H1 (cell line): ENCODE measurements around the gene RBM25. TPM values are rescaled to one million over a fixed set of nuclear protein-coding genes. Genes with fewer than 3 reads are reported as not detected.

Experiments used
- CTCF ChIA-PET: fragments of 300-600 bp; sonication (Branson Sonifier 250); formaldehyde crosslinking; loops from one replicate; lab custom pipeline; 2021; ENCODE audit not compliant: partially characterized antibody; lab: Charles Lee
- POLR2A ChIA-PET: fragments of 300-600 bp; sonication (Branson Sonifier 250); formaldehyde crosslinking; loops from one replicate; lab custom pipeline; 2021; ENCODE audit warnings: inconsistent platforms; ENCODE audit not compliant: partially characterized antibody; lab: Charles Lee
- DNase-seq, 2 experiments: peaks; one replicate each; pipeline versions ENCODE4 v3.0.0 to v3.0.0-alpha.2; 2010 to 2022; ENCODE audit warnings: low spot score in 2 of 2, low read depth in 1 of 2, mixed read lengths in 1 of 2
- FAIRE-seq: peaks from 2 replicates; lab custom pipeline; 2011; peaks lifted over from hg19 to GRCh38; lab: Jason Lieb, UNC
- H2AFZ ChIP-seq: 2 replicates; pipeline ENCODE4 v1.8.1; 2012; ENCODE audit warnings: low read length, inconsistent platforms
- H2AK5ac ChIP-seq: 2 replicates; pipeline ENCODE4 v1.6.1; 2013; ENCODE audit warnings: low read depth, low read length
- H2BK120ac ChIP-seq: replicated peaks from 2 replicates; pipeline ENCODE3; 2013; ENCODE audit warnings: low read depth, low read length, inconsistent platforms
- H2BK12ac ChIP-seq: 2 replicates; pipeline ENCODE4 v1.6.1; 2013; ENCODE audit warnings: low read depth, low read length
- H2BK15ac ChIP-seq: 2 replicates; pipeline ENCODE4 v1.6.1; 2013; ENCODE audit warnings: low read length
- H2BK20ac ChIP-seq: 2 replicates; pipeline ENCODE4 v1.6.1; 2013; ENCODE audit warnings: low read length
- H2BK5ac ChIP-seq: 2 replicates; pipeline ENCODE4 v1.6.1; 2013; ENCODE audit warnings: low read depth, low read length
- H3K14ac ChIP-seq: 2 replicates; pipeline ENCODE4 v1.6.1; 2013; ENCODE audit warnings: inconsistent platforms; ENCODE audit not compliant: insufficient read length
- H3K18ac ChIP-seq: 2 replicates; pipeline ENCODE4 v1.6.1; 2013; ENCODE audit warnings: low read length; ENCODE audit errors: extremely low read depth
- H3K23ac ChIP-seq: 2 replicates; pipeline ENCODE4 v1.6.1; 2013; ENCODE audit warnings: inconsistent platforms; ENCODE audit not compliant: insufficient read length
- H3K23me2 ChIP-seq: 2 replicates; pipeline ENCODE4 v1.6.1; 2013; ENCODE audit warnings: low read depth, low read length
- H3K27ac ChIP-seq: 2 replicates; pipeline ENCODE4 v1.6.1; 2011; ENCODE audit warnings: low read depth, low read length, inconsistent platforms
- H3K27me3 ChIP-seq, 4 experiments: replicated peaks in 1 of 4; 1 replicate in 1 of 4; 2 replicates in 3 of 4; pipeline versions ENCODE4 v1.6.1 to v1.8.1; 2011 to 2013; ENCODE audit warnings: low read length in 3 of 4, mild to moderate bottlenecking in 3 of 4, inconsistent platforms in 2 of 4, mixed read lengths in 2 of 4, moderate library complexity in 1 of 4; ENCODE audit not compliant: control insufficient read depth in 3 of 4, insufficient read depth in 3 of 4; ENCODE audit errors: extremely low read depth in 1 of 4
- H3K36me3 ChIP-seq, 4 experiments: 2 replicates each; pipeline versions ENCODE4 v1.6.1 to v1.8.1; 2011 to 2013; ENCODE audit warnings: mild to moderate bottlenecking in 4 of 4, low read length in 3 of 4, moderate library complexity in 2 of 4, control low read depth in 1 of 4, inconsistent platforms in 1 of 4; ENCODE audit not compliant: insufficient read depth in 4 of 4, control insufficient read depth in 2 of 4
- H3K4ac ChIP-seq: replicated peaks from 2 replicates; pipeline ENCODE3; 2013; ENCODE audit warnings: low read length, low read depth, mixed read lengths, inconsistent platforms; ENCODE audit not compliant: insufficient read length
- H3K4me1 ChIP-seq, 4 experiments: replicated peaks in 1 of 4; 1 replicate in 1 of 4; 2 replicates in 3 of 4; pipeline versions ENCODE4 v1.6.1 to v1.8.1; 2011 to 2013; ENCODE audit warnings: low read length in 3 of 4, inconsistent platforms in 2 of 4, mixed read lengths in 1 of 4; ENCODE audit not compliant: insufficient read depth in 4 of 4, control insufficient read depth in 3 of 4
- H3K4me2 ChIP-seq, 2 experiments: 2 replicates each; pipeline versions ENCODE4 v1.6.1 to v1.8.1; 2011 to 2013; ENCODE audit warnings: low read depth in 2 of 2, low read length in 2 of 2, control low read depth in 1 of 2, inconsistent platforms in 1 of 2, mild to moderate bottlenecking in 1 of 2; ENCODE audit not compliant: insufficient read depth in 1 of 2
- H3K4me3 ChIP-seq, 4 experiments: fragments of 200-600, 300-600 bp in 1 of 4; sonication (generic), shearing (Covaris generic), sonication (Bioruptor Twin) in 1 of 4; 2 replicates each; pipeline versions ENCODE4 v1.5.1 to v1.8.1; 2011 to 2016; ENCODE audit warnings: low read length in 4 of 4, low read depth in 3 of 4, control low read depth in 2 of 4, inconsistent platforms in 2 of 4, mild to moderate bottlenecking in 2 of 4, mixed read lengths in 1 of 4, moderate library complexity in 1 of 4; ENCODE audit not compliant: insufficient read depth in 2 of 4; ENCODE audit errors: extremely low read depth in 1 of 4
- H3K56ac ChIP-seq: replicated peaks from 2 replicates; pipeline ENCODE3; 2013; ENCODE audit warnings: low read depth, mild to moderate bottlenecking, mixed read lengths, low read length, inconsistent platforms; ENCODE audit not compliant: insufficient read length
- H3K79me1 ChIP-seq: 2 replicates; pipeline ENCODE4 v1.6.1; 2013; ENCODE audit warnings: low read depth, low read length, control low read depth
- H3K79me2 ChIP-seq, 2 experiments: 2 replicates each; pipeline versions ENCODE4 v1.6.1 to v1.8.1; 2012 to 2013; ENCODE audit warnings: low read length in 2 of 2, mild to moderate bottlenecking in 2 of 2, inconsistent platforms in 1 of 2; ENCODE audit not compliant: insufficient read depth in 2 of 2, control insufficient read depth in 1 of 2
- H3K9ac ChIP-seq, 4 experiments: replicated peaks in 1 of 4; 1 replicate in 1 of 4; 2 replicates in 3 of 4; pipeline versions ENCODE4 v1.6.1 to v1.8.1; 2011 to 2013; ENCODE audit warnings: low read depth in 3 of 4, low read length in 3 of 4, control low read depth in 2 of 4, mild to moderate bottlenecking in 2 of 4, moderate library complexity in 2 of 4, inconsistent platforms in 1 of 4; ENCODE audit errors: extremely low read depth in 1 of 4
- H3K9me3 ChIP-seq, 2 experiments: 2 replicates each; pipeline versions ENCODE4 v1.6.1 to v1.8.1; 2012 to 2013; ENCODE audit warnings: mild to moderate bottlenecking in 2 of 2, moderate library complexity in 2 of 2, control low read depth in 1 of 2, inconsistent platforms in 1 of 2, low read depth in 1 of 2, low read length in 1 of 2, mixed read lengths in 1 of 2; ENCODE audit not compliant: insufficient read depth in 2 of 2
- H4K20me1 ChIP-seq, 2 experiments: replicated peaks in 1 of 2; 2 replicates each; pipeline versions ENCODE3 to v1.8.1; 2011 to 2013; ENCODE audit warnings: inconsistent platforms in 2 of 2, low read length in 2 of 2, mild to moderate bottlenecking in 1 of 2; ENCODE audit not compliant: insufficient read depth in 2 of 2, control insufficient read depth in 1 of 2
- H4K5ac ChIP-seq: 2 replicates; pipeline ENCODE4 v1.6.1; 2013; ENCODE audit warnings: low read length, low read depth, mixed read lengths, inconsistent platforms; ENCODE audit not compliant: insufficient read length
- H4K8ac ChIP-seq: 2 replicates; pipeline ENCODE4 v1.8.0; 2013; ENCODE audit warnings: mild to moderate bottlenecking, moderate library complexity, low read length, inconsistent platforms; ENCODE audit not compliant: insufficient read depth; ENCODE audit errors: extremely low read depth
- H4K91ac ChIP-seq: replicated peaks from 2 replicates; pipeline ENCODE3; 2013; ENCODE audit warnings: low read length, mixed read lengths, inconsistent platforms; ENCODE audit not compliant: insufficient read length
- ASH2L ChIP-seq: fragments of 200-600, 300-600 bp; sonication (generic); IDR thresholded peaks from one replicate; pipeline ENCODE4 v1.7.1; 2017; ENCODE audit warnings: low read length
- CREB1 ChIP-seq: IDR thresholded peaks from 2 replicates; pipeline ENCODE4 v1.6.1; 2012; ENCODE audit warnings: inconsistent platforms
- CTCF ChIP-seq, 3 experiments: IDR thresholded peaks; 1 replicate in 2 of 3; 2 replicates in 1 of 3; pipeline versions ENCODE4 v1.5.1 to v1.6.1; 2011; ENCODE audit warnings: low read length in 3 of 3, mild to moderate bottlenecking in 3 of 3, inconsistent platforms in 2 of 3, low read depth in 1 of 3, moderate library complexity in 1 of 3; ENCODE audit not compliant: insufficient read depth in 1 of 3; ENCODE audit errors: control extremely low read depth in 1 of 3
- GTF2F1 ChIP-seq: IDR thresholded peaks from 2 replicates; pipeline ENCODE4 v1.6.1; 2012; ENCODE audit warnings: low read depth, low read length, improper control_type of control experiment, borderline replicate concordance
- KDM1A ChIP-seq: fragments of 200-600, 300-600 bp; sonication (generic); IDR thresholded peaks from 2 replicates; pipeline ENCODE4 v1.7.1; 2016; ENCODE audit warnings: mild to moderate bottlenecking, low read length, borderline replicate concordance
- KDM4A ChIP-seq: IDR thresholded peaks from one replicate; pipeline ENCODE4 v1.7.1; 2012; ENCODE audit warnings: low read depth, mild to moderate bottlenecking, moderate library complexity, low read length, inconsistent platforms; ENCODE audit not compliant: severe bottlenecking
- PHF8 ChIP-seq: fragments of 200-600 bp; sonication (generic); conservative IDR thresholded peaks from 2 replicates; pipeline ENCODE4 v1.7.1; 2012; ENCODE audit warnings: low read depth, mild to moderate bottlenecking, inconsistent platforms, low read length, moderate library complexity
- RXRA ChIP-seq: IDR thresholded peaks from 2 replicates; pipeline ENCODE4 v1.6.1; 2011; ENCODE audit warnings: low read depth, mild to moderate bottlenecking, low read length, moderate library complexity; ENCODE audit not compliant: insufficient read depth
- YY1 ChIP-seq: IDR thresholded peaks from 2 replicates; pipeline ENCODE4 v1.6.1; 2011; ENCODE audit warnings: low read depth, mild to moderate bottlenecking, low read length
- WGBS, 2 experiments: shearing (Covaris generic) in 1 of 2; methylation state at CpG; one replicate each; pipeline versions ENCODE4 v1.1.6 to v1.1.7; 2013 to 2015; ENCODE audit warnings: low lambda C conversion rate in 2 of 2, mixed read lengths in 2 of 2, inconsistent platforms in 1 of 2, low coverage in 1 of 2, missing lambda C conversion rate in 1 of 2; ENCODE audit not compliant: insufficient replicate concordance in 2 of 2, insufficient coverage in 1 of 2, insufficient read length in 1 of 2; ENCODE audit errors: extremely low coverage in 1 of 2, missing lambda C conversion rate in 1 of 2; 5-methylcytosine and 5-hydroxymethylcytosine counted together
- polyA plus RNA-seq, 7 experiments: library from polyadenylated mRNA; depleted of rRNA in 3 of 7; stranded (reverse) in 5 of 7; unstranded in 2 of 7; fragments of >200 nt in 5 of 7; fragments of 200-250 nt in 2 of 7; gene quantifications; 1 replicate in 5 of 7; 2 replicates in 1 of 7; 4 replicates in 1 of 7; pipeline versions ENCODE4 v1.2.1 to v1.2.3, GENCODE V29; 2011 to 2013; ENCODE audit warnings: missing spikeins in 2 of 7, mixed read lengths in 2 of 7
- total RNA-seq: library from RNA; stranded (reverse); fragmentation: NEBNext Ultra II Directional; extraction: Animal tissue kit (Norgen Biotek cat#: 25700); gene quantifications from 2 replicates; pipeline ENCODE4 v1.2.1, GENCODE V29; 2021

The RBM25 gene
- total and polyA plus RNA-seq, 2 of the 8 experiments (the other 6 are each of a cell fraction or from before 2014, with no cell fraction given), result 25.6 to 134 TPM

GRCh38 chr14:73026845-73027542, 31.3 kb upstream of the RBM25 start, which contains the start of gene ZFYVE1:
Gene ZFYVE1 (minus strand): TSS chr14:73027106. CDS start chr14:73024508, 2,598 bp downstream.
- Histone ChIP-seq H3K4me3 (peak within 1 kb of the TSS; percentile 51 to 87 (median 74)), H2AK5ac (no peak within 1 kb of the TSS), H3K27ac (peak within 1 kb of the TSS; percentile 20; the same call in 1 of the 2 replicates), H4K5ac (peak within 1 kb of the TSS; percentile 5), H3K79me1 (no peaks in the 10 kb centered on the region), H2AFZ (peak within 1 kb of the TSS; percentile 82), H2BK12ac (no peak within 1 kb of the TSS), H3K23ac (no peak within 1 kb of the TSS), H4K20me1 (no peaks in the 10 kb centered on the region), H3K9me3 (no peaks in the 10 kb centered on the region), H2BK120ac (no peak within 1 kb of the TSS), H2BK5ac (no peak within 1 kb of the TSS), H4K8ac (no peak within 1 kb of the TSS; the same call in 1 of the 2 replicates), H3K23me2 (no peaks in the 10 kb centered on the region), H3K4ac (no peak within 1 kb of the TSS), H3K14ac (no peak within 1 kb of the TSS), H3K4me1 (no peaks in the 10 kb centered on the region; a peak in 1 of 7 replicates), H3K56ac (no peak within 1 kb of the TSS), H3K4me2 (peak within 1 kb of the TSS; percentile 58 to 68), H4K91ac (no peak within 1 kb of the TSS), H3K79me2 (peaks cover 0 to 8% of the 10 kb centered on the region in 2 experiments; a peak in 3 of 4 replicates), H3K36me3 (peaks cover 0 to 15% (median 6%) of the 10 kb centered on the region in 4 experiments; a peak in 5 of 8 replicates), H3K9ac (peak within 1 kb of the TSS in 3 of 4 experiments; percentile 40 to 78 (median 61); a peak in 6 of 7 replicates), H2BK20ac (no peak within 1 kb of the TSS), H3K18ac (no peak within 1 kb of the TSS), H2BK15ac (no peak within 1 kb of the TSS), H3K27me3 (no peaks in the 10 kb centered on the region)
- ChIA-PET POLR2A (interaction anchor here (0.7 to 1.9 kb wide), 14 partner anchors 11 to 842 kb away, joined by 3 to 34 read pairs (median 4); partner anchors contain the start of gene RBM25), CTCF (interaction anchor here (0.8 to 2.4 kb wide), 3 partner anchors 15 to 32 kb away, joined by 3 to 6 read pairs (median 5); partner anchors contain the start of gene RBM25)
- DNase-seq, result peak; percentile 89 to 98
- FAIRE-seq, result peak; percentile 88
- WGBS, 2 experiments, result 2% methylated on average over 24 of the region's 42 CpGs; no CpG with 5 or more reads in 1 of the 2 experiments
- TF ChIP-seq YY1, result 0 out of 2 replicates have a peak, but pooled peaks have one; percentile 16
- no peak for TF ChIP-seq ASH2L
- peak; percentile 67 for TF ChIP-seq KDM4A
- TF ChIP-seq KDM1A, result no peak
- no peak for TF ChIP-seq CTCF (IDR thresholded peaks at IDR 0.05; ENCODE audit: control extremely low read depth in 1 of 3, insufficient read depth in 1 of 3, low read depth in 1 of 3, low read length in 3 of 3)
- no peak for TF ChIP-seq GTF2F1
- TF ChIP-seq PHF8, result peak; percentile 47; the same call in 1 of the 2 replicates
- TF ChIP-seq RXRA, result no peak
- TF ChIP-seq CREB1, result peak; percentile 87
